Astrocyte of the cerebellum (primary cell): ENCODE data around the gene MAP7D3.
A peak's percentile ranks its signal among the peaks of the same experiment; 100 is the strongest.

Source experiments
- DNase-seq: peaks from one replicate; pipeline ENCODE4 v3.0.0-alpha.2; 2011; ENCODE audit warnings: low read depth
- H3K4me3 ChIP-seq: 2 replicates; pipeline ENCODE4 v1.5.1; 2011; ENCODE audit warnings: mild to moderate bottlenecking, low read depth, low read length, moderate library complexity
- CTCF ChIP-seq: IDR thresholded peaks from 2 replicates; pipeline ENCODE4 v1.5.1; 2012; ENCODE audit warnings: low read length, low read depth, moderate library complexity, mild to moderate bottlenecking; ENCODE audit errors: missing control alignments
- in situ Hi-C: cut with HindIII; loops from 2 replicates; pipeline ENCODE4 v1.10.0; 2017; ENCODE audit warnings: low sequenced_read_pairs

MAP7D3 gene

GRCh38 chrX:136207546-136207945 is 43.7 kb downstream of the MAP7D3 start:
- no peak for TF ChIP-seq CTCF
- H3K4me3 ChIP-seq, result no peak overlapping the region
- in situ Hi-C loops, result no loop called here
- DNase-seq, result no peak

GRCh38 chrX:136206916-136207315 is 44.3 kb downstream of the MAP7D3 start:
- in situ Hi-C loops, result no loop called here

GRCh38 chrX:136205882-136206380 is 45.3 kb downstream of the MAP7D3 start:
- in situ Hi-C loops, result no loop called here
- no peak overlapping the region for H3K4me3 ChIP-seq
- DNase-seq, result no peak
- no peak for TF ChIP-seq CTCF

More at GRCh38 chrX:136206916-136207315, 44.3 kb downstream of the MAP7D3 start:
- no peak for TF ChIP-seq CTCF
- H3K4me3 ChIP-seq, result no peak overlapping the region
- no peak for DNase-seq

GRCh38 chrX:136204571-136204970 is 46.6 kb downstream of the MAP7D3 start:
- H3K4me3 ChIP-seq, result no peak overlapping the region
- no peak for TF ChIP-seq CTCF
- DNase-seq, result peak; percentile 42
- in situ Hi-C loops, result no loop called here

GRCh38 chrX:136203951-136204350 is 47.2 kb downstream of the MAP7D3 start:
- no peak for DNase-seq
- TF ChIP-seq CTCF, result no peak
- in situ Hi-C loops, result no loop called here
- no peak overlapping the region for H3K4me3 ChIP-seq

- TF ChIP-seq CTCF, result no peak
- no peak for DNase-seq
- H3K4me3 ChIP-seq, result no peak overlapping the region
- in situ Hi-C loops, result no loop called here
Observed at GRCh38 chrX:136203438-136203837, 47.8 kb downstream of the MAP7D3 start.

GRCh38 chrX:136202889-136203288 is 48.3 kb downstream of the MAP7D3 start:
- no peak overlapping the region for H3K4me3 ChIP-seq
- TF ChIP-seq CTCF, result no peak
- DNase-seq, result no peak
- in situ Hi-C loops, result no loop called here
